Retinal pigment epithelial cell (primary cell): ENCODE measurements around the gene SLC35B1.

Source experiments
- DNase-seq: peaks from one replicate; pipeline ENCODE4 v3.0.0-alpha.2; 2010; ENCODE audit warnings: low read depth
- H3K4me3 ChIP-seq: 2 replicates; pipeline ENCODE4 v1.5.1; 2011; ENCODE audit warnings: mild to moderate bottlenecking, low read length, control low read depth, moderate library complexity
- CTCF ChIP-seq: conservative IDR thresholded peaks from 2 replicates; pipeline ENCODE4 v1.5.1; 2011; ENCODE audit warnings: low read depth, low read length, control low read depth, inconsistent platforms

Gene SLC35B1

GRCh38 chr17:49715216-49715615 lies 7.5 kb upstream of the SLC35B1 start:
- no peak for DNase-seq
- no peak overlapping the region for H3K4me3 ChIP-seq
- no peak for TF ChIP-seq CTCF

GRCh38 chr17:49708515-49709183 lies 885 bp upstream of the SLC35B1 start:
- no peak for DNase-seq
- H3K4me3 ChIP-seq = peak overlapping the region; percentile 44
- no peak for TF ChIP-seq CTCF

GRCh38 chr17:49707246-49707607 lies 537 bp downstream of the SLC35B1 start:
- TF ChIP-seq CTCF = peak; percentile 11
- peak overlapping the region; percentile 97 for H3K4me3 ChIP-seq
- no peak for DNase-seq

- no peak for DNase-seq
- no peak for TF ChIP-seq CTCF
- no peak overlapping the region for H3K4me3 ChIP-seq
Observed at GRCh38 chr17:49705254-49705653, 2.5 kb downstream of the SLC35B1 start.

GRCh38 chr17:49703557-49704277 lies 4.0 kb downstream of the SLC35B1 start:
- peak; percentile 9 for DNase-seq
- no peak overlapping the region for H3K4me3 ChIP-seq
- TF ChIP-seq CTCF = peak; percentile 58

- no peak for TF ChIP-seq CTCF
- H3K4me3 ChIP-seq = no peak overlapping the region
- no peak for DNase-seq
Observed at GRCh38 chr17:49700960-49701359, 6.8 kb downstream of the SLC35B1 start.
